Measurements from ENCODE around the gene RUFY3.
"Not testable (repeated sequence)": the region's sequence is repeated elsewhere in the genome, so short reads cannot be mapped to it uniquely, and the experiment has no call there.

- TF ChIP-seq POLR2A (IDR thresholded peaks at IDR 0.05; ENCODE audit: low read depth, low read length); POLR2AphosphoS5 (IDR thresholded peaks at IDR 0.05; ENCODE audit: low read depth, low read length); TAF1 (IDR thresholded peaks at IDR 0.05; ENCODE audit: borderline replicate concordance, low read depth, low read length): not testable (repeated sequence)
Measured at GRCh38 chr4:70694633-70695032, 27.1 kb upstream of the RUFY3 start.
